Ishikawa (cell line): Measurements from ENCODE around the gene COL23A1.

Experiments
- CEBPB ChIP-seq: IDR thresholded peaks from 2 replicates; pipeline ENCODE4 v1.6.1; 2012
- CREB1 ChIP-seq: IDR thresholded peaks from 2 replicates; pipeline ENCODE4 v1.6.1; 2012; ENCODE audit warnings: low read depth
- EP300 ChIP-seq: IDR thresholded peaks from 2 replicates; pipeline ENCODE4 v1.6.1; 2012; ENCODE audit warnings: borderline replicate concordance
- FOXM1 ChIP-seq: IDR thresholded peaks from 2 replicates; pipeline ENCODE4 v1.6.1; 2012; ENCODE audit warnings: low read depth, borderline replicate concordance
- NFIC ChIP-seq: IDR thresholded peaks from 2 replicates; pipeline ENCODE4 v1.6.1; 2012
- RAD21 ChIP-seq: IDR thresholded peaks from 2 replicates; pipeline ENCODE4 v1.6.1; 2012; ENCODE audit warnings: low read depth
- TAF1 ChIP-seq: IDR thresholded peaks from 2 replicates; pipeline ENCODE4 v1.6.1; 2012; ENCODE audit warnings: low read depth, mild to moderate bottlenecking
- TEAD4 ChIP-seq: IDR thresholded peaks from 2 replicates; pipeline ENCODE4 v1.6.1; 2012
- TF ChIP-seq, protein P1 (sequence below): IDR thresholded peaks from 2 replicates; pipeline ENCODE4 v1.6.1; 2012
- TF ChIP-seq, protein P2 (sequence below): IDR thresholded peaks from 2 replicates; pipeline ENCODE4 v1.6.1; 2012; ENCODE audit warnings: low read depth, mild to moderate bottlenecking
- TF ChIP-seq, protein P3 (sequence below): IDR thresholded peaks from 2 replicates; pipeline ENCODE4 v1.6.1; 2012

DNA sequence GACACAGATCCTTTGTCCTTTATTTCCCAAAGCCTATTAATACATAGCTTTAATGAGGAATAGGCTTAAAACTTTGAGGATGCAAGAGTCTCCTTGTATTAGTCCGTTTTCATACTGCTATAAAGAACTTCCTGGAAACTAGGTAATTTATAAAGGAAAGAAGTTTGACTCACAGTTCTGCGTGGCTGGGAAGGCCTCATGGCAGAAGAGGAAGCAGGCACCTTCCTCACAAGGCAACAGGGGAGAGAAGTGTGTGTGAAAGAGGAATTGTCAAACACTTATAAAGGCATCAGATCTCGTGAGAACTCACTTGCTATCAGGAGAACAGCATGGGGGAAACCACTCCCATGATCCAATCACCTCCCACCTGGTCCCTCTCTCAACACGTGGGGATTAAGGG, 42.1 kb upstream of the COL23A1 start:
- TF ChIP-seq CREB1, result no peak
- no peak for TF ChIP-seq EP300
- TF ChIP-seq, protein P1, sequence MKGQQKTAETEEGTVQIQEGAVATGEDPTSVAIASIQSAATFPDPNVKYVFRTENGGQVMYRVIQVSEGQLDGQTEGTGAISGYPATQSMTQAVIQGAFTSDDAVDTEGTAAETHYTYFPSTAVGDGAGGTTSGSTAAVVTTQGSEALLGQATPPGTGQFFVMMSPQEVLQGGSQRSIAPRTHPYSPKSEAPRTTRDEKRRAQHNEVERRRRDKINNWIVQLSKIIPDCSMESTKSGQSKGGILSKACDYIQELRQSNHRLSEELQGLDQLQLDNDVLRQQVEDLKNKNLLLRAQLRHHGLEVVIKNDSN, result no peak
- TF ChIP-seq FOXM1, result no peak
- no peak for TF ChIP-seq CEBPB
- TF ChIP-seq, protein P2, sequence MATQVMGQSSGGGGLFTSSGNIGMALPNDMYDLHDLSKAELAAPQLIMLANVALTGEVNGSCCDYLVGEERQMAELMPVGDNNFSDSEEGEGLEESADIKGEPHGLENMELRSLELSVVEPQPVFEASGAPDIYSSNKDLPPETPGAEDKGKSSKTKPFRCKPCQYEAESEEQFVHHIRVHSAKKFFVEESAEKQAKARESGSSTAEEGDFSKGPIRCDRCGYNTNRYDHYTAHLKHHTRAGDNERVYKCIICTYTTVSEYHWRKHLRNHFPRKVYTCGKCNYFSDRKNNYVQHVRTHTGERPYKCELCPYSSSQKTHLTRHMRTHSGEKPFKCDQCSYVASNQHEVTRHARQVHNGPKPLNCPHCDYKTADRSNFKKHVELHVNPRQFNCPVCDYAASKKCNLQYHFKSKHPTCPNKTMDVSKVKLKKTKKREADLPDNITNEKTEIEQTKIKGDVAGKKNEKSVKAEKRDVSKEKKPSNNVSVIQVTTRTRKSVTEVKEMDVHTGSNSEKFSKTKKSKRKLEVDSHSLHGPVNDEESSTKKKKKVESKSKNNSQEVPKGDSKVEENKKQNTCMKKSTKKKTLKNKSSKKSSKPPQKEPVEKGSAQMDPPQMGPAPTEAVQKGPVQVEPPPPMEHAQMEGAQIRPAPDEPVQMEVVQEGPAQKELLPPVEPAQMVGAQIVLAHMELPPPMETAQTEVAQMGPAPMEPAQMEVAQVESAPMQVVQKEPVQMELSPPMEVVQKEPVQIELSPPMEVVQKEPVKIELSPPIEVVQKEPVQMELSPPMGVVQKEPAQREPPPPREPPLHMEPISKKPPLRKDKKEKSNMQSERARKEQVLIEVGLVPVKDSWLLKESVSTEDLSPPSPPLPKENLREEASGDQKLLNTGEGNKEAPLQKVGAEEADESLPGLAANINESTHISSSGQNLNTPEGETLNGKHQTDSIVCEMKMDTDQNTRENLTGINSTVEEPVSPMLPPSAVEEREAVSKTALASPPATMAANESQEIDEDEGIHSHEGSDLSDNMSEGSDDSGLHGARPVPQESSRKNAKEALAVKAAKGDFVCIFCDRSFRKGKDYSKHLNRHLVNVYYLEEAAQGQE, result no peak
- TF ChIP-seq, protein P3, sequence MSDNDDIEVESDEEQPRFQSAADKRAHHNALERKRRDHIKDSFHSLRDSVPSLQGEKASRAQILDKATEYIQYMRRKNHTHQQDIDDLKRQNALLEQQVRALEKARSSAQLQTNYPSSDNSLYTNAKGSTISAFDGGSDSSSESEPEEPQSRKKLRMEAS, result no peak
- TF ChIP-seq TAF1, result no peak
- no peak for TF ChIP-seq RAD21
- TF ChIP-seq NFIC, result no peak
- no peak for TF ChIP-seq TEAD4
